Suprapubic skin (tissue), 4 donors: ENCODE data around the gene SPNS3. TPM values are rescaled to one million over a fixed set of nuclear protein-coding genes. Genes with fewer than 3 reads are reported as not detected.

Experiments
- DNase-seq, 2 donors: peaks; one replicate each; pipeline ENCODE4 v3.0.0-alpha.2; 2019; ENCODE audit warnings: low spot score in 2 of 2
- H3K27ac ChIP-seq: fragments of 200-600 bp; sonication (generic); one replicate; pipeline ENCODE4 v1.5.1; 2019
- H3K27me3 ChIP-seq: fragments of 200-600 bp; sonication (generic); one replicate; pipeline ENCODE4 v1.5.1; 2019
- H3K36me3 ChIP-seq: fragments of 200-600 bp; sonication (generic); one replicate; pipeline ENCODE4 v1.5.1; 2019
- H3K4me1 ChIP-seq: fragments of 200-600 bp; sonication (generic); one replicate; pipeline ENCODE4 v1.5.1; 2019
- H3K4me3 ChIP-seq: fragments of 200-600 bp; sonication (generic); one replicate; pipeline ENCODE4 v1.5.1; 2019; ENCODE audit warnings: mild to moderate bottlenecking
- H3K9me3 ChIP-seq: fragments of 200-600 bp; sonication (generic); one replicate; pipeline ENCODE4 v1.5.1; 2019
- CTCF ChIP-seq, 2 donors: fragments of 200-600 bp in 1 of 2; fragments of 450-650 bp in 1 of 2; sonication (generic) in 1 of 2; IDR thresholded peaks; one replicate each; pipeline ENCODE4 v1.5.1; 2016 to 2019; ENCODE audit warnings: antibody characterized with exemption in 2 of 2, mild to moderate bottlenecking in 1 of 2, moderate library complexity in 1 of 2
- EP300 ChIP-seq: sonication (generic); formaldehyde crosslinking; IDR thresholded peaks from one replicate; pipeline ENCODE4 v1.6.1; 2017; ENCODE audit warnings: antibody characterized with exemption
- POLR2A ChIP-seq, 2 donors: fragments of 450-650 bp; IDR thresholded peaks; one replicate each; pipeline ENCODE4 v1.6.1; 2017; ENCODE audit warnings: antibody characterized with exemption in 2 of 2, mild to moderate bottlenecking in 2 of 2, moderate library complexity in 2 of 2
- POLR2AphosphoS5 ChIP-seq, 3 donors: sonication (generic); formaldehyde crosslinking; IDR thresholded peaks; one replicate each; pipeline ENCODE4 v1.6.1; 2017; ENCODE audit warnings: antibody characterized with exemption in 3 of 3
- WGBS: methylation state at CpG from one replicate; pipeline ENCODE4 v1.1.5; 2018; 5-methylcytosine and 5-hydroxymethylcytosine counted together
- total RNA-seq, 4 donors: library from RNA; depleted of rRNA; stranded (reverse); fragments of >200 nt; gene quantifications; one replicate each; pipeline ENCODE4 v1.1.0, GENCODE V29; 2016

Gene SPNS3
- total RNA-seq: under 1 TPM in 1 of 4 donors, not detected in 3; 0.72 TPM

GRCh38 chr17:4433515-4434031 lies at the start of gene SPNS3:
SPNS3 (plus strand) TSS chr17:4433940; CDS start chr17:4433968, 28 bp downstream.
- no peak for DNase-seq
- no peak within 1 kb of the TSS for H3K27ac ChIP-seq
- TF ChIP-seq POLR2A (IDR thresholded peaks at IDR 0.05): no peak
- TF ChIP-seq CTCF (IDR thresholded peaks at IDR 0.05): no peak
- no peak for TF ChIP-seq EP300
- TF ChIP-seq POLR2AphosphoS5 (IDR thresholded peaks at IDR 0.05): no peak
- 58% methylated on average over 7 of the region's 13 CpGs for WGBS
- no peak within 1 kb of the TSS for H3K4me3 ChIP-seq
- H3K9me3 ChIP-seq: no peaks in the 10 kb centered on the region
- H3K36me3 ChIP-seq: no peaks in the 10 kb centered on the region
- H3K27me3 ChIP-seq: no peaks in the 10 kb centered on the region
- H3K4me1 ChIP-seq: no peaks in the 10 kb centered on the region

- H3K27me3 ChIP-seq: no peaks in the 10 kb centered on the region
- H3K4me1 ChIP-seq: peaks cover 9% of the 10 kb centered on the region
- 72% methylated on average over 2 of the region's 2 CpGs for WGBS
- DNase-seq: no peak
- no peak overlapping the region for H3K4me3 ChIP-seq
- H3K9me3 ChIP-seq: no peaks in the 10 kb centered on the region
- TF ChIP-seq CTCF (IDR thresholded peaks at IDR 0.05) (no peak), POLR2AphosphoS5 (IDR thresholded peaks at IDR 0.05) (no peak), POLR2A (IDR thresholded peaks at IDR 0.05) (no peak), EP300 (no peak)
- H3K27ac ChIP-seq: no peak overlapping the region
- H3K36me3 ChIP-seq: no peaks in the 10 kb centered on the region
These were observed 47.3 kb upstream of the SPNS3 start for GRCh38 chr17:4386406-4386805.

GRCh38 chr17:4387137-4387536 lies 46.6 kb upstream of the SPNS3 start:
- Histone ChIP-seq H3K27me3 (no peaks in the 10 kb centered on the region), H3K4me1 (peaks cover 16% of the 10 kb centered on the region), H3K36me3 (no peaks in the 10 kb centered on the region), H3K9me3 (no peaks in the 10 kb centered on the region), H3K4me3 (no peak overlapping the region), H3K27ac (no peak overlapping the region)
- DNase-seq: no peak
- no peak for TF ChIP-seq CTCF (IDR thresholded peaks at IDR 0.05)
- TF ChIP-seq POLR2AphosphoS5 (IDR thresholded peaks at IDR 0.05): no peak
- no peak for TF ChIP-seq POLR2A (IDR thresholded peaks at IDR 0.05)
- no peak for TF ChIP-seq EP300
- 92% methylated on average over 5 of the region's 5 CpGs for WGBS

- TF ChIP-seq POLR2AphosphoS5 (IDR thresholded peaks at IDR 0.05) (no peak), CTCF (IDR thresholded peaks at IDR 0.05) (no peak), POLR2A (IDR thresholded peaks at IDR 0.05) (no peak), EP300 (no peak)
- H3K36me3 ChIP-seq: no peaks in the 10 kb centered on the region
- H3K4me1 ChIP-seq: peaks cover 32% of the 10 kb centered on the region
- no peak overlapping the region for H3K27ac ChIP-seq
- no peaks in the 10 kb centered on the region for H3K9me3 ChIP-seq
- 59% methylated on average over 8 of the region's 8 CpGs for WGBS
- H3K4me3 ChIP-seq: no peak overlapping the region
- DNase-seq: no peak
- H3K27me3 ChIP-seq: no peaks in the 10 kb centered on the region
These were observed 44.7 kb upstream of the SPNS3 start for GRCh38 chr17:4389079-4389478.

- Histone ChIP-seq H3K36me3 (no peaks in the 10 kb centered on the region), H3K9me3 (no peaks in the 10 kb centered on the region), H3K4me3 (peak overlapping the region; percentile 14), H3K27me3 (no peaks in the 10 kb centered on the region), H3K27ac (peak overlapping the region; percentile 75), H3K4me1 (peaks cover 61% of the 10 kb centered on the region)
- WGBS: 38% methylated on average over 4 of the region's 7 CpGs
- DNase-seq: no peak
- no peak for TF ChIP-seq EP300
- no peak for TF ChIP-seq POLR2AphosphoS5 (IDR thresholded peaks at IDR 0.05)
- no peak for TF ChIP-seq CTCF (IDR thresholded peaks at IDR 0.05)
- TF ChIP-seq POLR2A (IDR thresholded peaks at IDR 0.05): no peak
These were observed 39.9 kb upstream of the SPNS3 start for GRCh38 chr17:4393806-4394205.
